Stimulated activated CD4-positive, alpha-beta T cell treated with anti-CD3 and anti-CD28 coated beads, TNF-alpha, amount 100 ng/mL, for 24 hours (primary cell): ENCODE data around the gene LUC7L2.
"Not testable (repeated sequence)": the region's sequence is repeated elsewhere in the genome, so short reads cannot be mapped to it uniquely, and the experiment has no call there.

ENCODE experiments used
- DNase-seq, 3 experiments: peaks; one replicate each; pipeline ENCODE4 v3.0.0-alpha.2; 2020; ENCODE audit warnings: low read depth in 3 of 3

The LUC7L2 gene

DNA sequence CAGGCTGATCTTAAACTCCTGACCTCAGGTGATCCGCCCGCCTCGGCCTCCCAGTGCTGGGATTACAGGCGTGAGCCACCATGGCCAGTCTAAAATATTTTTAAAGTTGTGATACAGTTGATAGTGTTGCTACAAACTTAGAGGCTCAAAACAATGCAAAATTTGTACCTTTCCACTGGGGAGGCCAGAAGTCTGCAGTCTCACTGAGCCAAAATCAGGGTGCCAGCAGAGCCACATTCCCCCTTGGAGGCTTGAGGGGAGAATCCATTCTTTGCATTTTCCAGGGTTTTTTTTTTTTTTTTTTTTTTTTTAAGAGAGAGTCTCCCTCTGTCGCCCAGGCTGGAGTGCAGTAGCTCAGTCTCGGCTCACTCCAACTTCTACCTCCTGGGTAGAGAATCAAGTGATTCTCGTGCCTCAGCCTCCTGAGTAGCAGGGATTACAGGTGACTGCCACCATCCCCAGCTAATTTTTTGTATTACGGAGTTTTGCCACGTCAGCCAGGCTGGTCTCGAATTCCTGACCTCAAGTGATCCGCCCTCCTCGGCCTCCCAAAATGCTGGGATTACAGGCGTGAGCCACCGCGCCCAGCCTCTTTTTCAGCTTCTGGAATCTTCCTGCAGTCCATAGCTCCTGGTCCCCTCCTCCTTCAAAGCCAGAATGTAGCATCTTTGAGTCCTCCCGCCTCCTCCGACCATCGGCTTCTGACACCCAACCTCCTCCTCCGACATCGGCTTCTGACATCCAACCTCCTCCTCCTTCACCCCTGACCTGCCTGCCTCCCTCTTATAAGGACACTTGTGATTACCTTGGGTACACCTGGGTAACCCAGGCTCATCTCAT is 86.6 kb downstream of the LUC7L2 start:
- DNase-seq: no peak

DNA sequence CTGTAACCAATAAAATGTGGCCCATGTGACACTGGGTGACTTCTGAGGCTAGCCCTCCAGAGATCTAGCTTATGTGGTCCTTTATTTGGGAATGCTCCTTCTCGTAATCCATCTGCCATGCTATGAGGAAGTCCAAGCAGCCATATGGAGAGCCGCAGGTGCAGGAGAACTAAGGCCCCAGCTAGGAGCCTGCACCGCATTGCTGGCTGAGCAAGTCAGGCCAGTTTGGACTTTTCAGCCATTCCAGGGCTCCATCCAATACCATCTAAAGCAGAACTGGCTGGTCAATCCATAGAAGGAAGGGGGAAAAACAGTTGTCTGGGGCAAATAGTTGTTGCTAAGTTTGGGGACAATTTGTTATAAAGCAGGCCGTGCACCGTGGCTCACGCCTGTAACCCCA is 91.2 kb downstream of the LUC7L2 start:
- no peak for DNase-seq

DNA sequence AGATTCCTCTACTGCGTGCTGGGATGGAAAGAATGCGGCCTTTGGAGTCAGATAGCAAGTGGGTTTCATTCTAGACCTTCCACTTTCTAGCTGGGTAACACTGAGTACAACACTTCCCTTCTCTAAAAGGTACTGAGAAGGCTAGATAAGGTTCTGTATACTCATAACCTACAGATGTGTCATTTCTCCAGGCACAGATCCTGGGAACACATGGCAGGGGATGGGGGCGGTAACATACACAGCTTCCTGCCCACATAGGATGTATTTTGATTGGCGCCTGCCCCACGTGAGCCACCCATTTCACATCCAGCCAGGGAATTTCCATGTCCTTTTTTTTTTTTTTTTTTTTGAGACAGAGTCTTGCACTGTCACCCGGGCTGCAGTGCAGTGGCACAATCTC is 91.9 kb downstream of the LUC7L2 start:
- DNase-seq: no peak

DNA sequence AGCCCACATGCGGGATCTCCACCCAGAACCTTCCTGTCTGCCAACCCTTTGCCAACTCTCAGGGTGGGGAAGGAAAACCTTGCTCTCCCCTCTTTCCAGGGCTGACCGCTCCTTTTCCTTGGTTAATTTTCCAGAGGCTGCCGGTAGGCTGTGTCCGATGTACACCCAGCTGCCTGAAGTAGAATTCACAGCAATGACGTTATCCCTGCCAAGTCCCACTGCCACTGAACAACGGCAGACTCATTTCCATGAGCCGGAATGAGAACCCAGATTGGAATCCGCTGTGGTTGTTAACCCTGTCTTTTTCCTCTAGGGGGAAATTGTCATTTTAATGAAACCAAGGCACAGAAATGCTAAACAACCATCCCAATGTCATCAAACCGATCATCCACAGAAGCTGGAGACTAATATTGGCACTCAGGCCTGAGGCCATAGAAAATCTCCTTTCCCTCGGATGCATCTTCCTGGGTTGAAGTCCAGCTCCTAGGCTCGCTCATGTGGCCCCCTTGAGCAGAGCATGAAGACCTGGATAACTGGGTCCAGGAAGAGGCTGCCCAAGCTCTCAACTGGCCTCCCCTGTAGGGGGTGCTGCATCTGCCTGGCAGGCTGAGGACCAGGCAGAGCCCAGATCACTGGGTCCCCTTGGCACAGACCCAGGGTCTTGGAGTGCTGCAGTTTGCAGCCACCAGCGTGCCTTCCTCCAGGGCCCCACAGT is 93.4 kb downstream of the LUC7L2 start:
- no peak for DNase-seq

DNA sequence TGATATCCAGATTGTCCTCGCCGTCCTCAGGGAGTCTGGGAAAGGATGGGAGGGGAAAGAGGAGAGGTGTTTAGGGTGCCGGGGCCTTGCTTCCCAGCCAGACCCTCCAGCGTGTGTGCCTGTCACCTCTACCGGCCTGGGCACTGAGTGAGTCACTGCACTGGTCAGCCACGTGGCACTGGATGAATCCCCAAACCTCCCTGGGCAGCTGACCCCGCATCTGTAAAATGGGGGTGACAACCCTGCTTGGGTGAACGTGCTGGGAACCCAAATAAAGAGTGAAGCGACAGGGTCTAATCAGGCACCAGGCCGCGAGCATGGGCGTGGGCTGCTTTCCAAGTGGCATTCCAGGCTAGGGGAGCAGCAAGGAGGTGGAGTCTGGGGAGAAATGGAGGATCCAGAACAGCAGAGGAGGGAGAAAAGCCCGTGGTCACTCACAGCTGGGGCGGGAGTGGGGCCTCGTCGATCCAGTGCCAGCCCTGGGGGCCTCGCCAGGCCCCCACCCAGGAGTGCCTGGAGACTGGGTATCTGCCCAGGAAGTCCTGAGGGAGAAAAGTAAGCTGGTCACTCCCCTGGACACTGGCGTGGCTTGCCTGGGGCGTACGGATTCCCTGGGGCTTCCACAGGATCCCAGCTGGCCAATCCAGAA is 94.1 kb downstream of the LUC7L2 start:
- DNase-seq: no peak

DNA sequence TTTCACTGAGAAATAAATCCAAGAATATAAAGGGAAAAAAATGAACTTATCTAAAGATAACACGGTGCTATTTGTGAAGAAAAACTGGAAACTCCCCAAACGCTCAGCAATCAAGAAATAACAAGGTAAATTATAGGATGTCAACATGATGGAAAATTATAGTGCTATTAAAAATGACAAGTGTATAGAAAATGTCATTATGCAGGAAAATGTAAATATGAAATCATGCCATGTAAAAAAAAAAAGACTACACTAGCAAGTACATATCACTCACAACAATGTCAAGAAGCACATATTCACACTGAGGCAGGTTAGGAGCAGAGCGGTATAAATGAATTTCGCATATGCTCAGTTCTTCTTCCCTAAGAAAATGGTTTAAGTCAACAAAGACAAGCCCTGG is 96.1 kb downstream of the LUC7L2 start:
- DNase-seq: no peak

DNA sequence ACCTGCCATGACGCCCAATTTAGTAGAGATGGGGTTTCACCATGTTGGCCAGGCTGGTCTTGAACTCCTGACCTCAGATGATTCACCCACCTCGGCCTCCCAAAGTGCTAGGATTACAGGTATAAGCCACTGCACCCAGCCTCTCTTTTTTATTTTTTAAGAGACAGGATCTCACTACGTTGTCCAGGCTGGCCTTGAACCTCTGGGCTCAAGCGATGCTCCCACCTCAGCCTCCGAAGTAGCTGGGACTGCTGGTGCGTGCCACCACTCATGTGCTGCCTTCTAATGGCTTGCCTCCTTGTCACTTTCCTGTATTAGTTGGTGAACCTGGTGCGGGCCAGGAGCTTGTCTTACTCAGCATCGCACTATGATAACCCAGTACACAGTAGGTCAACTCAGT is 96.8 kb downstream of the LUC7L2 start:
- DNase-seq: no peak

DNA sequence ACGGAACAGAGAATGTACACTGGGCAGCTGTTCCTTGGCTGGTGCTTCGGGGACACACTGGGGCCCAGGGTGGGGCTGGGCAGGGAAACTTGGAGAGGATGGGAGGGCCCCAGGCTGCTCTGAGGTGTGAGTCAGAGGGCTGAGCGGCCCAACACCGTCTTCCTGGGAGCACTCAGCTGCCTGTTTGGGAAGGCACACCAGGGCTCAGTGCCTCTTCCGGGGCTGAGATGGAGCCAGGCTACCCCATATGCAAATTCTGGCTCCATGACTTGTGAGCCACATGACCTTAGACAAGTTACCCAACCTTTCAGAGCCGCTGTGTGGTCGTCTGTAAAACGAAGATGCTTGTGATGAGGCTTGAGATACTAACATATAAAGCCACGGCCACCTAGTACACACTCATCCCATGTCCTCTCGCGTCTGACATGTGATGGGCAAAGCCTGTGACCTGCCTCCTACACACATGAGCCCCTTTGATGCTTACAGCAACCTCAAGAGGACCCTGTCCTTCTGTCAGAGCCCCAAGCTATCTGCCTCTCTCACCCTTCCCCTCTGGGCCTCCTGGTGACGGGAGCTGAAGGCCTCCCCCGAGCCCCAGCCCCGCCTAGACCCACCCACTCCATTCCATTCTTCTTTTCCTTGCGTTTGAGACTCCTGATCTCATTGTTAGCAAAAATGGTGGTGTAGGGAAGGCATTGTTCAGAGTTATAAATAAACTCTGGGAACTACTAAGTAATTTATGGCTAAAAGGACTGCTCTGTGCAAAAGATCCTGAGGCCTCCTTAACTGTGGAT is 97.7 kb downstream of the LUC7L2 start:
- no peak for DNase-seq

DNA sequence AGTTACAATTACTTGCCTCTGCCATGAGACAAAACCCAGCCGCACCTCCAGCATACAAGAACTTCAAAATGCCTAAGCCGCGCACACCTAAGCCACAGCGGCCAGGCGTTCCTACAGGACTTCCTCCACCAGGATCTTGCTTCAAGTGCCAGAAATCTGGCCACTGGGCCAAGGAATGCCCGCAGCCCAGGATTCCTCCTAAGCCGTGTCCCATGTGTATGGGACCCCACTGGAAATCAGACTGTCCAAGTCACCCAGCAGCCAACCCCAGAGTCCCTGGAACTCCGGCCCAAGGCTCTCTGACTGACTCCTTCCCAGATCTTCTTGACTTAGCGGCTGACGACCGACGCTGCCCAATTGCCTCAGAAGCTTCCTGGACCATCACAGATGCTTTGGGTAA is 103.7 kb downstream of the LUC7L2 start:
- not testable (repeated sequence) for DNase-seq

DNA sequence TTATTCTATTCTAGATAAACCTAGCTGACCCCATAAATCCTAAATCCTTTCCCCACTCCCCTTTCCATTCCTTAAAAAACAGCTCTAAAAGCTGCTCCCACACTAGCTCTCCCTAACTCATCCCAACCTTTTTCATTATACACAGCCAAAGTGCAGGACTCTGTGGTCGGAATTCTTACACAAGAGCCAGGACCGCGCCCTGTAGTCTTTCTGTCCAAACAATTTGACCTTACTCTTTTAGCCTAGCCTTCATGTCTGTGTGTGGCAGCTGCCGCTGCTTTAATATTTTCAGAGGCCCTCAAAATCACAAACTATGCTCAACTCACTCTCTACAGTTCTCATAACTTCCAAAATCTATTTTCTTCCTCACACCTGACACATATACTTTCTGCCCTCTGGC is 104.8 kb downstream of the LUC7L2 start:
- DNase-seq: not testable (repeated sequence)

DNA sequence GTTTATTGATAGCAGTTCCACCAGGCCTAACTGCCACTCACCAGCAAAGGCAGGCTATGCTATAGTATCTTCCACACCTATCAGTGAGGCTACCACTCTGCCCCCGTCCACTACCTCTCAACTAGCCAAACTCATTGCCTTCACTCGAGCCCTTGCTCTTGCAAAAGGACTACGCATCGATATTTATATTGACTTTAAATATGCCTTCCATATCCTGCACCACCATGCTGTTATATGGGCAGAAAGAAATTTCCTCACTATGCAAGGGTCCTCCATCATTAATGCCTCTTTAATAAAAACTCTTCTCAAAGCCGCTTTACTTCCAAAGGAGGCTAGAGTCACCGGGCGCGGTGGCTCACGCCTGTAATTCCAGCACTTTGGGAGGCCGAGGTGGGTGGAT is 105.4 kb downstream of the LUC7L2 start:
- DNase-seq: not testable (repeated sequence)

DNA sequence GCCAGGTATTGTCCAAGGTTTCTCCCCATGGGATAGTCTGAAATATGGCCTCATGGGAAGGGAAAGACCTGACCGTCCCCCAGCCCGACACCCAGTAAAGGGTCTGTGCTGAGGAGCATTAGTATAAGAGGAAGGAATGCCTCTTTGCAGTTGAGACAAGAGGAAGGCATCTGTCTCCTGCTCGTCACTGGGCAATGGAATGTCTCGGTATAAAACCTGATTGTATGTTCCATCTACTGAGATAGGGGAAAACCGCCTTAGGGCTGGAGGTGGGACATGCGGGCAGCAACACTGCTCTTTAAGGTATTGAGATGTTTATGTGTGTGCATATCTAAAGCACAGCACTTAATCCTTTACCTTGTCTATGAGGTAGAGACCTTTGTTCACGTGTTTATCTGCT is 108.0 kb downstream of the LUC7L2 start:
- DNase-seq: not testable (repeated sequence)

DNA sequence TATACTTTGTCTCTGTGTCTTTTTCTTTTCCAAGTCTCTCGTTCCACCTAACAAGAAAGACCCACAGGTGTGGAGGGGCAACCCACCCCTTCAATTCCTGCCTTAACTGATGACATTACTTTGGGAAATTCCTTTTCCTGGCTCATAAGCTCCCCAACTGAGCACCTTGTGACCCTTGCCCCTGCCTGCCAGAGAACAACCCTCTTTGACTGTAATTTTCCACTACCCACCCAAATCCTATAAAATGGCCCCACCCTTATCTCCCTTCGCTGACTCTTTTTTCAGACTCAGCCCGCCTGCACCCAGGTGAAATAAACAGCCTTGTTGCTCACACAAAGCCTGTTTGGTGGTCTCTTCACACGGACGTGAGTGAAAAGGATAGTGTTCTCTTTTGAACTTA is 108.6 kb downstream of the LUC7L2 start:
- not testable (repeated sequence) for DNase-seq

DNA sequence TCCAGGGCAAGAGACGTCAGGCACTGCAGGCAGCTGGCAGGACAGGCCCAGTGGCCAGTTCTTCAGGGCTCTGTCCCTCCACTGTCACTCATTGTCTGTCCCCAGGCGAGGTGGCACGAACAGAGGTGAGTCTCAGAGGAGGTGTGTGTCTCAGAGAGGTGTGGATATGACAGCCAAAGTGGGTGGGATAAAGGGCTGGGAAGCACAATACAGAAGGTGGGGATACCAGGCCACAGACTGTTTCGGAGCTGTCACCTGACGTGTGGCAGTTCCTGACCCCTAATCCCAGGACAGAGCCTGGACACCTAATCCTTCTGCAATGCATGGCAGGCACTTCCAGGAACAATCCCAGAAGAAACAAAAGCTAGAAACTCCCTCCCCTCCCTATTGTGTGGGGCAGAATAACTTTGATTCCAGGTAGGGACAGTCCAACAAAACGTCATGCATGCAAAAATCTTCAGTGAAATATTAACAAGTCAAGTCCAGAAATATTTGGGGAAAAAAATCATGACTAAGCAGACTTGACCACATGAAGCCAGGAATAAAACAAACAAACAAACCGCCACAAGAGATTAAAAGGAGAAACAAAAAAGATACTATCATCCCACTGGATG is 112.2 kb downstream of the LUC7L2 start:
- no peak for DNase-seq
